Mesenchymal stem cell (in vitro differentiated cells and primary cell): ENCODE data around the gene ZNF768.
A peak's percentile ranks its signal among the peaks of the same experiment; 100 is the strongest.

Source experiments
- DNase-seq: peaks from one replicate; pipeline ENCODE4 v3.0.0-alpha.2; 2013
- H2AFZ ChIP-seq: one replicate; pipeline ENCODE4 v1.6.1; 2013; ENCODE audit warnings: low read depth, mild to moderate bottlenecking, control low read depth, inconsistent platforms, low read length, moderate library complexity
- H2AK5ac ChIP-seq: 2 replicates; pipeline ENCODE4 v1.6.1; 2013; ENCODE audit warnings: low read length, moderate library complexity, mild to moderate bottlenecking, inconsistent platforms; ENCODE audit not compliant: severe bottlenecking
- H2BK120ac ChIP-seq: one replicate; pipeline ENCODE4 v1.6.1; 2013; ENCODE audit warnings: low read depth, mild to moderate bottlenecking, inconsistent platforms, low read length, moderate library complexity
- H2BK12ac ChIP-seq, 2 experiments: one replicate each; pipeline ENCODE4 v1.6.1; 2013; ENCODE audit warnings: inconsistent platforms in 2 of 2, low read length in 2 of 2, mild to moderate bottlenecking in 2 of 2, moderate library complexity in 2 of 2, control low read depth in 1 of 2
- H2BK15ac ChIP-seq: one replicate; pipeline ENCODE4 v1.6.1; 2013; ENCODE audit warnings: mild to moderate bottlenecking, low read depth, inconsistent platforms; ENCODE audit not compliant: poor library complexity, severe bottlenecking
- H2BK5ac ChIP-seq: 2 replicates; pipeline ENCODE4 v1.6.1; 2013; ENCODE audit warnings: low read depth, mild to moderate bottlenecking, low read length, control low read depth, inconsistent platforms; ENCODE audit not compliant: poor library complexity, severe bottlenecking
- H3K14ac ChIP-seq, 2 experiments: one replicate each; pipeline ENCODE4 v1.6.1; 2013; ENCODE audit warnings: inconsistent platforms in 2 of 2, low read length in 2 of 2, control low read depth in 1 of 2, mild to moderate bottlenecking in 1 of 2, moderate library complexity in 1 of 2
- H3K18ac ChIP-seq, 2 experiments: one replicate each; pipeline ENCODE4 v1.6.1; 2013; ENCODE audit warnings: inconsistent platforms in 2 of 2, low read length in 2 of 2, control low read depth in 1 of 2, low read depth in 1 of 2, mild to moderate bottlenecking in 1 of 2
- H3K23ac ChIP-seq, 2 experiments: one replicate each; pipeline ENCODE4 v1.6.1; 2013; ENCODE audit warnings: inconsistent platforms in 2 of 2, low read length in 2 of 2, mild to moderate bottlenecking in 2 of 2, moderate library complexity in 2 of 2, control low read depth in 1 of 2
- H3K27ac ChIP-seq: 2 replicates; pipeline ENCODE4 v1.5.1; 2013; ENCODE audit warnings: mild to moderate bottlenecking, moderate library complexity, low read length, control low read depth, inconsistent platforms; ENCODE audit not compliant: poor library complexity, severe bottlenecking
- H3K27me3 ChIP-seq, 2 experiments: 2 replicates each; pipeline versions ENCODE4 v1.6.1 to v1.7.0; 2013; ENCODE audit warnings: low read length in 2 of 2, mild to moderate bottlenecking in 2 of 2, moderate library complexity in 2 of 2, control low read depth in 1 of 2, inconsistent platforms in 1 of 2; ENCODE audit not compliant: control insufficient read depth in 1 of 2, insufficient read depth in 1 of 2
- H3K36me3 ChIP-seq, 2 experiments: 2 replicates each; pipeline versions ENCODE4 v1.6.1 to v1.7.0; 2013; ENCODE audit warnings: low read length in 2 of 2, control low read depth in 1 of 2, inconsistent platforms in 1 of 2, low read depth in 1 of 2, mild to moderate bottlenecking in 1 of 2; ENCODE audit not compliant: insufficient read depth in 2 of 2, control insufficient read depth in 1 of 2
- H3K4ac ChIP-seq, 2 experiments: one replicate each; pipeline ENCODE4 v1.6.1; 2013; ENCODE audit warnings: inconsistent platforms in 2 of 2, low read length in 2 of 2, mild to moderate bottlenecking in 2 of 2, moderate library complexity in 2 of 2, control low read depth in 1 of 2, low read depth in 1 of 2
- H3K4me1 ChIP-seq: 2 replicates; pipeline ENCODE4 v1.6.1; 2013; ENCODE audit warnings: low read depth, low read length, control low read depth; ENCODE audit not compliant: control insufficient read depth, insufficient read depth
- H3K4me2 ChIP-seq: 2 replicates; pipeline ENCODE4 v1.6.1; 2013; ENCODE audit warnings: low read length, mild to moderate bottlenecking, inconsistent platforms; ENCODE audit not compliant: poor library complexity, severe bottlenecking
- H3K4me3 ChIP-seq, 2 experiments: 2 replicates each; pipeline versions ENCODE4 v1.5.1 to v1.7.0; 2013; ENCODE audit warnings: low read length in 2 of 2, mild to moderate bottlenecking in 2 of 2, control low read depth in 1 of 2, low read depth in 1 of 2; ENCODE audit not compliant: insufficient read depth in 1 of 2
- H3K79me1 ChIP-seq: replicated peaks from 2 replicates; pipeline ENCODE4 v1.6.1; 2013; ENCODE audit warnings: mild to moderate bottlenecking, control low read depth, low read length, inconsistent platforms; ENCODE audit not compliant: poor library complexity, severe bottlenecking
- H3K9ac ChIP-seq: 2 replicates; pipeline ENCODE4 v1.7.0; 2013; ENCODE audit warnings: mild to moderate bottlenecking, low read length, moderate library complexity
- H3K9me3 ChIP-seq: 2 replicates; pipeline ENCODE4 v1.7.0; 2013; ENCODE audit warnings: mild to moderate bottlenecking, low read length; ENCODE audit not compliant: control insufficient read depth
- H4K8ac ChIP-seq: one replicate; pipeline ENCODE4 v1.6.1; 2013; ENCODE audit warnings: inconsistent platforms, mild to moderate bottlenecking, low read length, moderate library complexity
- H4K91ac ChIP-seq: one replicate; pipeline ENCODE4 v1.6.1; 2013; ENCODE audit warnings: mild to moderate bottlenecking, low read length, inconsistent platforms
- WGBS: methylation state at CpG from one replicate; pipeline ENCODE4 v1.1.7; 2013; ENCODE audit warnings: mixed read lengths; 5-methylcytosine and 5-hydroxymethylcytosine counted together

ZNF768 gene

DNA sequence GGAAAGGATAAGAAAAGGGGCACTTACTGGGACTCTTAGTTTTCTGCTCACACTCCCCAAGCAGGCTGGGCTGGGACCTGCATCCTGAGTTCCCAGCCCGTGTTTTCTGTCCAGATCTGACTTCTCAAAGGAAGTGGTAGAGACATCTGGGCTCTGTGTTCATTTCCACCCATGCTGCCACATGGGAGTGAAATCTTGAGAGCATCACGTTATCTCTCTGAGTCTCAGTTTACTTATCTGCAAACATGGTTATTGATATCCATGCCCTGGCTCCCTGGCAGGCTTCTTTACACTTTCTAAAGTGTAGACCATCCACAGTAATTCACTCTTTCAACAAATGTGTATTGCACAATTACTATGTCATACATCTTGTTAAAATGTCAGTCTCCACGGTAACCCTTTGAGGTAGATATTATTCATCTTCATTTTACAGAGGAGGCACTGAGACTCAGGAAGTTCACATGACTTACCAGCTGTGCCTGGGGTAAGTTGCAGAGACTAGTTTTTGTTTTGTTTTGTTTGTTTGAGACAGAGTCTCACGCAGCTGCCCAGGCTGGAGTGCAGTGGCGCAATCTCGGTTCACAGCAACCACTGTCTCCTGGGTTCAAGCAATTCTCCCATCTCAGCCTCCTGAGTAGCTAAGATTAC, 41.7 kb upstream of the ZNF768 start:
- Histone ChIP-seq H3K18ac (peak overlapping the region in 1 of 2 experiments; percentile 57), H3K9ac (peak overlapping the region; percentile 38), H3K23ac (no peak overlapping the region), H3K4me3 (no peak overlapping the region), H3K27ac (no peak overlapping the region), H3K27me3 (peaks cover 0 to 5% of the 10 kb centered on the region in 2 experiments), H3K4ac (no peak overlapping the region), H2BK120ac (no peak overlapping the region), H3K79me1 (peaks cover 12% of the 10 kb centered on the region), H3K36me3 (peaks cover 0 to 9% of the 10 kb centered on the region in 2 experiments), H3K14ac (no peak overlapping the region), H2AFZ (no peak overlapping the region), H2BK15ac (no peak overlapping the region), H3K4me1 (peaks cover 13% of the 10 kb centered on the region), H3K4me2 (no peak overlapping the region), H2BK5ac (no peak overlapping the region), H2BK12ac (no peak overlapping the region), H4K91ac (peak overlapping the region; percentile 12), H3K9me3 (no peaks in the 10 kb centered on the region), H4K8ac (no peak overlapping the region), H2AK5ac (no peak overlapping the region)
- 11% methylated on average over 3 of the region's 6 CpGs for WGBS
- peak; percentile 93 for DNase-seq

DNA sequence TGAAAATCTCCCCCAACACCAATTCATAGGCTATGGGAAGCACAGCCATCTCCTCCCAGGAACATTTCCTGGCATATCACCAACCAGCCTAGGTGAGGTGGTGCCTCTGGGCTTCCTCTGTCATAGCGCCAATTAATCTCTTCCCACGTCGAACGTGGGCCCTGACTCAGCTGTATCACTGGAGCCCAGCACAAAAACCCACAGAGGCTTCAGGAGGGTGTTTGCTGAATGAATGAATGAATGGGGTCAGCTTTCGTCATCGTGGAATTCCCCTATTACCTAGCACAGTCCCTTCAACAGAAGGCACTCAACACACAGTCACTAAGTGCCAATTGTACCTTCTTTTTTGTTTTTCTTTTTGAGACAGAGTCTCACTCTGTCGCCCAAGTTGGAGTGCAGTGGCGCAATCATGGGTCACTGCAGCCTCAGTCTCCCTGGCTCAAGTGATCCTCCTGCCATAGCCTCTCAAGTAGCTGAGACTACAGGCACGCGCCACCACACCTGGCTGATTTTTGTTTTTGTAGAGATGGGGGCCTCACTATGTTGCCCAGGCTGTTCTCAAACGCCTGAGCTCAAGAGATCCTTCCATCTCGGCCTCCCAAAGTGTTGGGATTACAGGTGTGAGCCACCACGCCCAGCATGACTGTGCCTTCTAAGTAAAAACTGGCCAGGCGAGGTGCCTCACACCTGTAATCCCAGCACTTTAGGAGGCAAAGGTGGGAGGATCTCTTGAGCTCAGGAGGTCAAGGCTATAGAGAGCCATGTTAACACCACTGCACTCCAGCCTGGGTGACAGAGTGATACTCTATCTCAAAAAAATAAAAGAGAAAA, 41.0 kb upstream of the ZNF768 start:
- H3K4me3 ChIP-seq, result no peak overlapping the region
- H3K9me3 ChIP-seq, result no peaks in the 10 kb centered on the region
- H2AK5ac ChIP-seq, result no peak overlapping the region
- peaks cover 12% of the 10 kb centered on the region for H3K79me1 ChIP-seq
- no peak overlapping the region for H2BK5ac ChIP-seq
- peaks cover 11% of the 10 kb centered on the region for H3K4me1 ChIP-seq
- peak overlapping the region; percentile 28 to 57 for H3K18ac ChIP-seq
- H3K27ac ChIP-seq, result no peak overlapping the region
- WGBS, result 93% methylated on average over 8 of the region's 14 CpGs
- peak overlapping the region; percentile 38 for H3K9ac ChIP-seq
- H3K27me3 ChIP-seq, result peaks cover 0 to 5% of the 10 kb centered on the region in 2 experiments
- H3K4me2 ChIP-seq, result no peak overlapping the region
- H3K36me3 ChIP-seq, result peaks cover 0 to 9% of the 10 kb centered on the region in 2 experiments
- peak; percentile 65 for DNase-seq
- no peak overlapping the region for H2BK120ac ChIP-seq
- peak overlapping the region; percentile 80 for H2BK15ac ChIP-seq
- H2BK12ac ChIP-seq, result peak overlapping the region; percentile 52 to 54
- H3K14ac ChIP-seq, result no peak overlapping the region
- peak overlapping the region; percentile 84 for H4K8ac ChIP-seq
- no peak overlapping the region for H2AFZ ChIP-seq
- peak overlapping the region; percentile 18 for H4K91ac ChIP-seq
- no peak overlapping the region for H3K4ac ChIP-seq
- no peak overlapping the region for H3K23ac ChIP-seq

DNA sequence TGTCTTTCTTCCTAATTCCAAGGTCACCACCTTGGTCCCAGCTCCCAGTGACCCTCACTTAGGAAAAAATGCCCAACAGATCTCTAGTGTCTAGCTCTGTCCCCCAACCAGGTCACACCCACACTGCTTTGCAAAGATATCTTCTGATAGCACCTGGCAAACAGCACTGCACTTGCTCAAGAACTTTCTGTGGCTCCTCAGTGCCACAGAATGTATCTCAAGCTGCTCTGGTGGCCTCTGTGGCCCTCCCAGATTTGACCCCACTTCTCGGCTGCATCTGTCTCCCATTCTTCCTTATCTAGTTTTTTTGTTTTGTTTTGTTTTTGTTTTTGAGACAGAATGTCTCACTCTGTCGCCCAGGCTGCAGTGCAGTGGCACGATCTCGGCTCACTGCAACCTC, 40.2 kb upstream of the ZNF768 start:
- Histone ChIP-seq H3K23ac (no peak overlapping the region), H3K27ac (no peak overlapping the region), H4K8ac (no peak overlapping the region), H2BK15ac (no peak overlapping the region), H2BK5ac (no peak overlapping the region), H3K36me3 (peaks cover 0 to 9% of the 10 kb centered on the region in 2 experiments), H2AFZ (no peak overlapping the region), H3K9me3 (no peaks in the 10 kb centered on the region), H3K14ac (no peak overlapping the region), H3K27me3 (peaks cover 0 to 5% of the 10 kb centered on the region in 2 experiments), H2BK12ac (no peak overlapping the region), H3K4me3 (no peak overlapping the region), H3K4me1 (peaks cover 8% of the 10 kb centered on the region), H3K4ac (no peak overlapping the region), H3K9ac (no peak overlapping the region), H4K91ac (no peak overlapping the region), H3K4me2 (no peak overlapping the region), H2BK120ac (no peak overlapping the region), H3K18ac (no peak overlapping the region), H3K79me1 (peaks cover 12% of the 10 kb centered on the region), H2AK5ac (no peak overlapping the region)
- no peak for DNase-seq
- 100% methylated on average over 3 of the region's 4 CpGs for WGBS

DNA sequence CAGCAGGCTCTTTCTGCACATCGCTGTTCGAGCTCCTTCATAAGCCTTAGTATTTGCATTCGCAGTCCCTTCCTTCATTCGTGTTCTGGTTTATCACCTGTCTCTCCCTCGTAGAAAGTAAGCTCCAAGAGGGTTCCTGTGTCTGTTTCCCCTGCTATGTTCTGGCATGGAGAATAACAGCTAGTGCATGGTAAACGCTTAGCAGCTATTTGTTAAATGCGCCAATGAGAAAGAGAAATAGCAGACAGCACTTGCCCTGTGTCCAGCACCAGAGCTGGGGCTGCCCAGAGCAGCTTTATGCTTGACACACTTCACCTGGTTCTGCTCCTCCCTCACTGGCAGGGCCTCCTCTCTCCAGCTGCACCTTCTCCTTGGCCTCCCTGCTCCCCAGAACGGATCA, 39.6 kb upstream of the ZNF768 start:
- Histone ChIP-seq H2BK5ac (no peak overlapping the region), H3K27me3 (peaks cover 0 to 5% of the 10 kb centered on the region in 2 experiments), H3K9ac (no peak overlapping the region), H3K9me3 (no peaks in the 10 kb centered on the region), H2BK120ac (no peak overlapping the region), H3K14ac (no peak overlapping the region), H3K4me1 (peaks cover 8% of the 10 kb centered on the region), H2BK15ac (no peak overlapping the region), H3K36me3 (peaks cover 0 to 9% of the 10 kb centered on the region in 2 experiments), H3K4ac (peak overlapping the region in 1 of 2 experiments; percentile 24), H2AK5ac (no peak overlapping the region), H3K27ac (no peak overlapping the region), H3K79me1 (peaks cover 11% of the 10 kb centered on the region), H3K23ac (no peak overlapping the region), H3K4me3 (no peak overlapping the region), H2AFZ (no peak overlapping the region), H4K8ac (no peak overlapping the region), H2BK12ac (no peak overlapping the region), H3K4me2 (no peak overlapping the region), H4K91ac (peak overlapping the region; percentile 89), H3K18ac (no peak overlapping the region)
- DNase-seq, result no peak
- 78% methylated on average over 8 of the region's 8 CpGs for WGBS
